GM23338 (cell line): ENCODE results near the gene TRPM3. TPM values are rescaled to one million over a fixed set of nuclear protein-coding genes. Genes with fewer than 3 reads are reported as not detected.

Experiments
- ATAC-seq: fragments of 200-7000 bp; cut with Tn5 transposase; 3 replicates; pipeline ENCODE4 v1.9.1; 2020
- DNase-seq: peaks from one replicate; pipeline ENCODE4 v3.0.0-alpha.2; 2015; ENCODE audit warnings: low spot score
- H2AFZ ChIP-seq: fragments of 200-600 bp; sonication (generic); 2 replicates; pipeline ENCODE4 v1.8.0; 2016; ENCODE audit warnings: antibody characterized with exemption, mild to moderate bottlenecking, moderate library complexity
- H3F3A ChIP-seq: fragments of 200-600 bp; sonication (generic); replicated peaks from 2 replicates; pipeline ENCODE4 v1.8.0; 2017; ENCODE audit warnings: antibody characterized with exemption, mixed run types, low read depth
- H3K27ac ChIP-seq: fragments of 200-600 bp; sonication (generic); 2 replicates; pipeline ENCODE4 v1.6.1; 2016; ENCODE audit warnings: low read depth
- H3K27me3 ChIP-seq: fragments of 200-600 bp; sonication (generic); 2 replicates; pipeline ENCODE4 v1.8.0; 2016; ENCODE audit warnings: mild to moderate bottlenecking, mixed run types, moderate library complexity; ENCODE audit not compliant: insufficient read depth
- H3K36me3 ChIP-seq: fragments of 200-600 bp; sonication (generic); 2 replicates; pipeline ENCODE4 v1.8.0; 2016; ENCODE audit warnings: mild to moderate bottlenecking; ENCODE audit not compliant: insufficient read depth
- H3K4me1 ChIP-seq: fragments of 200-600 bp; sonication (generic); 2 replicates; pipeline ENCODE4 v1.8.0; 2016; ENCODE audit warnings: mild to moderate bottlenecking, moderate library complexity; ENCODE audit not compliant: insufficient read depth
- H3K4me2 ChIP-seq: fragments of 200-600 bp; sonication (generic); 2 replicates; pipeline ENCODE4 v1.7.1; 2017; ENCODE audit warnings: mixed run types
- H3K4me3 ChIP-seq: fragments of 200-600 bp; sonication (generic); 2 replicates; pipeline ENCODE4 v1.6.1; 2016; ENCODE audit warnings: mixed run types
- H3K79me2 ChIP-seq: fragments of 200-600 bp; sonication (generic); replicated peaks from 2 replicates; pipeline ENCODE4 v1.8.0; 2017; ENCODE audit warnings: mild to moderate bottlenecking; ENCODE audit not compliant: insufficient read depth
- H3K9me2 ChIP-seq: fragments of 200-600 bp; sonication (generic); 2 replicates; pipeline ENCODE4 v1.8.0; 2017; ENCODE audit not compliant: insufficient read depth
- H4K20me1 ChIP-seq: fragments of 200-600 bp; sonication (generic); replicated peaks from 2 replicates; pipeline ENCODE4 v1.8.0; 2017; ENCODE audit warnings: mild to moderate bottlenecking; ENCODE audit not compliant: insufficient read depth
- H3K27ac Mint-ChIP-seq: 2 replicates; pipeline ENCODE4 v1.8.0; 2020; ENCODE audit warnings: inconsistent platforms, mild to moderate bottlenecking, moderate library complexity, mixed read lengths
- H3K27me3 Mint-ChIP-seq: 3 replicates; pipeline ENCODE4 v1.8.0; 2022; ENCODE audit warnings: low read depth, mild to moderate bottlenecking, moderate library complexity, mixed read lengths, inconsistent platforms; ENCODE audit not compliant: insufficient read depth, poor library complexity
- H3K36me3 Mint-ChIP-seq: 3 replicates; pipeline ENCODE4 v1.8.0; 2021; ENCODE audit warnings: low read depth, mild to moderate bottlenecking, inconsistent platforms, moderate library complexity, mixed read lengths
- H3K4me1 Mint-ChIP-seq: 3 replicates; pipeline ENCODE4 v1.8.0; 2020; ENCODE audit warnings: mild to moderate bottlenecking, inconsistent platforms, mixed read lengths
- H3K4me3 Mint-ChIP-seq: 3 replicates; pipeline ENCODE4 v1.8.0; 2021; ENCODE audit warnings: moderate library complexity, mild to moderate bottlenecking, inconsistent platforms, mixed read lengths
- H3K9me3 Mint-ChIP-seq: 3 replicates; pipeline ENCODE4 v1.8.0; 2020; ENCODE audit warnings: moderate library complexity, mild to moderate bottlenecking, inconsistent platforms, mixed read lengths
- CREB1 ChIP-seq: fragments of 250-450 bp; sonication (Bioruptor Pico); IDR thresholded peaks from 2 replicates; pipeline ENCODE4 v1.5.0; 2020; ENCODE audit warnings: low read depth, mild to moderate bottlenecking, moderate library complexity
- CTCF ChIP-seq, 2 experiments: fragments of 200-600 bp in 1 of 2; sonication (generic) in 1 of 2; conservative IDR thresholded peaks; 2 replicates each; pipeline versions ENCODE4 v1.5.1 to v1.6.1; 2016 to 2017; ENCODE audit warnings: antibody characterized with exemption in 2 of 2, low read depth in 2 of 2, mild to moderate bottlenecking in 2 of 2, moderate library complexity in 1 of 2
- ETS1 ChIP-seq: IDR thresholded peaks from 2 replicates; pipeline ENCODE4 v1.6.1; 2016; ENCODE audit warnings: antibody characterized with exemption
- EZH2 ChIP-seq: fragments of 200-600 bp; sonication (generic); IDR thresholded peaks from one replicate; pipeline ENCODE4 v1.8.0; 2017; ENCODE audit warnings: antibody characterized with exemption, mild to moderate bottlenecking, low read depth; ENCODE audit not compliant: unreplicated experiment
- EZH2phosphoT487 ChIP-seq: fragments of 200-600 bp; sonication (generic); IDR thresholded peaks from one replicate; pipeline ENCODE4 v1.8.1; 2018; ENCODE audit warnings: antibody characterized with exemption; ENCODE audit not compliant: unreplicated experiment
- JUNB ChIP-seq: IDR thresholded peaks from one replicate; pipeline ENCODE4 v1.6.1; 2016; ENCODE audit warnings: antibody characterized with exemption; ENCODE audit not compliant: unreplicated experiment
- NANOG ChIP-seq: IDR thresholded peaks from 2 replicates; pipeline ENCODE4 v1.6.1; 2016; ENCODE audit warnings: antibody characterized with exemption, borderline replicate concordance
- POLR2AphosphoS5 ChIP-seq: IDR thresholded peaks from 2 replicates; pipeline ENCODE4 v1.6.1; 2016; ENCODE audit warnings: antibody characterized with exemption, low read depth
- REST ChIP-seq: IDR thresholded peaks from one replicate; pipeline ENCODE4 v1.6.1; 2018; ENCODE audit warnings: antibody characterized with exemption; ENCODE audit not compliant: unreplicated experiment
- STAT1 ChIP-seq: IDR thresholded peaks from one replicate; pipeline ENCODE4 v1.6.1; 2016; ENCODE audit warnings: antibody characterized with exemption; ENCODE audit not compliant: unreplicated experiment
- ZNF114 ChIP-seq: fragments of 250-450 bp; sonication (Bioruptor Pico); IDR thresholded peaks from 2 replicates; pipeline ENCODE4 v1.5.0; 2020; ENCODE audit warnings: mild to moderate bottlenecking, moderate library complexity
- ZNF331 ChIP-seq: fragments of 250-450 bp; sonication (Bioruptor Pico); IDR thresholded peaks from 2 replicates; pipeline ENCODE4 v1.5.0; 2020; ENCODE audit warnings: low read depth, mild to moderate bottlenecking, moderate library complexity
- polyA plus RNA-seq: library from polyadenylated mRNA; unstranded; fragments of >200 nt; fragmentation: Nextera tagmentation; extraction: Ambion mirVana; gene quantifications from 2 replicates; pipeline ENCODE4 v1.2.1, GENCODE V29; 2016
- total RNA-seq: library from RNA; depleted of rRNA; stranded (reverse); fragments of >200 nt; shearing (Covaris generic); gene quantifications from 2 replicates; pipeline ENCODE4 v1.2.3, GENCODE V29; 2014
- TF ChIP-seq, protein P1 (sequence below): fragments of 250-450 bp; sonication (Bioruptor Pico); IDR thresholded peaks from 2 replicates; pipeline ENCODE4 v1.5.0; 2020; ENCODE audit warnings: mild to moderate bottlenecking, moderate library complexity

Gene TRPM3
- total and polyA plus RNA-seq, 2 experiments from 2014 or later = 2.8 to 8.2 TPM

DNA sequence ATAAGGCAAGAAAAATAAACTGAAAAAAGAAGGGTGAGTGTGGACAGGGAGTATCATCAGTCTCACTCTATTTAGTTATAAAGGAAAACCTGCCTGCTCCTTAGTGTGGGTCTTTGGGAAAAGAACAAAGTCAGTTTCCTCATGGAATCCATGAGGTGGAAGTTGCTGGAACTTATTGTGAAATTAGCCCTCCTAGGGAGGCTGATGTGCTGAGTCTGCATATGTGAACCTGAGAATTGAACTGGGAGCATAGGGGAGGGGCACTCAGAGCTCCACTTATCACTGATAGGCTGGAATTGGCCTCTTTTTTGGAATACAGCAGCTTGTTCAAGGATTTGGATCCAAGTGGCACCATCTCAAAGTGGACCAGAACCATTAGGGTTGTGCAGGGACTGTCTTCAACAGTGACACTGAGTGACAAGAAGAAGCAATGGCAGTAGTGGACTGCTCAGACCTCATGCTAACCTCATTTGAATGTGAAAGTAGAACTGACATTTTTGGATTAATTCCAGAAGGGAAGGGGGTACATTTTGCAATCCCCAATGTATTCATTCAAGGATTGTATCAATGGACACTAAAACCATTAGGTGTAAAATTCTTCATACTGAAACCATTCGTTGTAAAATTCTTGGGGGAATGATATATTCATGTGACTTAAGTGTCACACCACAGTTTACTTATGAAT, 603.4 kb downstream of the TRPM3 start:
- Mint-ChIP-seq H3K27ac (no peak overlapping the region), H3K9me3 (no peaks in the 10 kb centered on the region), H3K36me3 (no peaks in the 10 kb centered on the region), H3K4me1 (peaks cover 7% of the 10 kb centered on the region; the same call in 2 of the 3 replicates), H3K4me3 (no peak overlapping the region), H3K27me3 (no peaks in the 10 kb centered on the region)
- Histone ChIP-seq H3K27ac (no peak overlapping the region), H3K4me1 (no peaks in the 10 kb centered on the region), H4K20me1 (no peaks in the 10 kb centered on the region), H3K4me2 (no peak overlapping the region), H3K79me2 (no peaks in the 10 kb centered on the region), H3K9me2 (no peaks in the 10 kb centered on the region), H3K36me3 (no peaks in the 10 kb centered on the region), H3K4me3 (no peak overlapping the region), H3K27me3 (no peaks in the 10 kb centered on the region), H3F3A (no peaks in the 10 kb centered on the region), H2AFZ (no peak overlapping the region)
- TF ChIP-seq ZNF331 (no peak), EZH2phosphoT487 (no peak), NANOG (no peak), STAT1 (no peak), POLR2AphosphoS5 (no peak), ETS1 (no peak), REST (no peak), CREB1 (CRISPR knock-in tag) (no peak), EZH2 (no peak), JUNB (no peak), CTCF (conservative IDR thresholded peaks at IDR 0.05; ENCODE audit: low read depth in 2 of 2) (no peak), ZNF114 (CRISPR knock-in tag) (no peak)
- TF ChIP-seq, protein P1, sequence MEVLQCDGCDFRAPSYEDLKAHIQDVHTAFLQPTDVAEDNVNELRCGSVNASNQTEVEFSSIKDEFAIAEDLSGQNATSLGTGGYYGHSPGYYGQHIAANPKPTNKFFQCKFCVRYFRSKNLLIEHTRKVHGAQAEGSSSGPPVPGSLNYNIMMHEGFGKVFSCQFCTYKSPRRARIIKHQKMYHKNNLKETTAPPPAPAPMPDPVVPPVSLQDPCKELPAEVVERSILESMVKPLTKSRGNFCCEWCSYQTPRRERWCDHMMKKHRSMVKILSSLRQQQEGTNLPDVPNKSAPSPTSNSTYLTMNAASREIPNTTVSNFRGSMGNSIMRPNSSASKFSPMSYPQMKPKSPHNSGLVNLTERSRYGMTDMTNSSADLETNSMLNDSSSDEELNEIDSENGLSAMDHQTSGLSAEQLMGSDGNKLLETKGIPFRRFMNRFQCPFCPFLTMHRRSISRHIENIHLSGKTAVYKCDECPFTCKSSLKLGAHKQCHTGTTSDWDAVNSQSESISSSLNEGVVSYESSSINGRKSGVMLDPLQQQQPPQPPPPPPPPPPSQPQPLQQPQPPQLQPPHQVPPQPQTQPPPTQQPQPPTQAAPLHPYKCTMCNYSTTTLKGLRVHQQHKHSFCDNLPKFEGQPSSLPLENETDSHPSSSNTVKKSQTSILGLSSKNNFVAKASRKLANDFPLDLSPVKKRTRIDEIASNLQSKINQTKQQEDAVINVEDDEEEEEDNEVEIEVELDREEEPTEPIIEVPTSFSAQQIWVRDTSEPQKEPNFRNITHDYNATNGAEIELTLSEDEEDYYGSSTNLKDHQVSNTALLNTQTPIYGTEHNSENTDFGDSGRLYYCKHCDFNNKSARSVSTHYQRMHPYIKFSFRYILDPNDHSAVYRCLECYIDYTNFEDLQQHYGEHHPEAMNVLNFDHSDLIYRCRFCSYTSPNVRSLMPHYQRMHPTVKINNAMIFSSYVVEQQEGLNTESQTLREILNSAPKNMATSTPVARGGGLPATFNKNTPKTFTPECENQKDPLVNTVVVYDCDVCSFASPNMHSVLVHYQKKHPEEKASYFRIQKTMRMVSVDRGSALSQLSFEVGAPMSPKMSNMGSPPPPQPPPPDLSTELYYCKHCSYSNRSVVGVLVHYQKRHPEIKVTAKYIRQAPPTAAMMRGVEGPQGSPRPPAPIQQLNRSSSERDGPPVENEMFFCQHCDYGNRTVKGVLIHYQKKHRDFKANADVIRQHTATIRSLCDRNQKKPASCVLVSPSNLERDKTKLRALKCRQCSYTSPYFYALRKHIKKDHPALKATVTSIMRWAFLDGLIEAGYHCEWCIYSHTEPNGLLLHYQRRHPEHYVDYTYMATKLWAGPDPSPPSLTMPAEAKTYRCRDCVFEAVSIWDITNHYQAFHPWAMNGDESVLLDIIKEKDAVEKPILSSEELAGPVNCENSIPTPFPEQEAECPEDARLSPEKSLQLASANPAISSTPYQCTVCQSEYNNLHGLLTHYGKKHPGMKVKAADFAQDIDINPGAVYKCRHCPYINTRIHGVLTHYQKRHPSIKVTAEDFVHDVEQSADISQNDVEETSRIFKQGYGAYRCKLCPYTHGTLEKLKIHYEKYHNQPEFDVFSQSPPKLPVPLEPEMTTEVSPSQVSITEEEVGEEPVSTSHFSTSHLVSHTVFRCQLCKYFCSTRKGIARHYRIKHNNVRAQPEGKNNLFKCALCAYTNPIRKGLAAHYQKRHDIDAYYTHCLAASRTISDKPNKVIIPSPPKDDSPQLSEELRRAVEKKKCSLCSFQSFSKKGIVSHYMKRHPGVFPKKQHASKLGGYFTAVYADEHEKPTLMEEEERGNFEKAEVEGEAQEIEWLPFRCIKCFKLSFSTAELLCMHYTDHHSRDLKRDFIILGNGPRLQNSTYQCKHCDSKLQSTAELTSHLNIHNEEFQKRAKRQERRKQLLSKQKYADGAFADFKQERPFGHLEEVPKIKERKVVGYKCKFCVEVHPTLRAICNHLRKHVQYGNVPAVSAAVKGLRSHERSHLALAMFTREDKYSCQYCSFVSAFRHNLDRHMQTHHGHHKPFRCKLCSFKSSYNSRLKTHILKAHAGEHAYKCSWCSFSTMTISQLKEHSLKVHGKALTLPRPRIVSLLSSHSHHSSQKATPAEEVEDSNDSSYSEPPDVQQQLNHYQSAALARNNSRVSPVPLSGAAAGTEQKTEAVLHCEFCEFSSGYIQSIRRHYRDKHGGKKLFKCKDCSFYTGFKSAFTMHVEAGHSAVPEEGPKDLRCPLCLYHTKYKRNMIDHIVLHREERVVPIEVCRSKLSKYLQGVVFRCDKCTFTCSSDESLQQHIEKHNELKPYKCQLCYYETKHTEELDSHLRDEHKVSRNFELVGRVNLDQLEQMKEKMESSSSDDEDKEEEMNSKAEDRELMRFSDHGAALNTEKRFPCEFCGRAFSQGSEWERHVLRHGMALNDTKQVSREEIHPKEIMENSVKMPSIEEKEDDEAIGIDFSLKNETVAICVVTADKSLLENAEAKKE (CRISPR knock-in tag) = no peak
- ATAC-seq (no peak), DNase-seq (no peak)
